G401 (cell line): ENCODE measurements around the gene LRAT. TPM values are rescaled to one million over a fixed set of nuclear protein-coding genes. Genes with fewer than 3 reads are reported as not detected.
A peak's percentile ranks its signal among the peaks of the same experiment; 100 is the strongest.

Source experiments
- DNase-seq: peaks from one replicate; pipeline ENCODE4 v3.0.0-alpha.2; 2015; ENCODE audit warnings: low spot score
- in situ Hi-C: cut with HindIII; loops from 2 replicates; pipeline ENCODE4 v1.10.0; 2016; ENCODE audit warnings: low sequenced_read_pairs, mixed read lengths
- total RNA-seq: library from RNA; depleted of rRNA; stranded (reverse); fragments of >200 nt; shearing (Covaris generic); gene quantifications from 2 replicates; pipeline ENCODE4 v1.2.3, GENCODE V29; 2014; rRNA removed

The LRAT gene
- total RNA-seq, 1 experiment from 2014 or later, result not detected

DNA sequence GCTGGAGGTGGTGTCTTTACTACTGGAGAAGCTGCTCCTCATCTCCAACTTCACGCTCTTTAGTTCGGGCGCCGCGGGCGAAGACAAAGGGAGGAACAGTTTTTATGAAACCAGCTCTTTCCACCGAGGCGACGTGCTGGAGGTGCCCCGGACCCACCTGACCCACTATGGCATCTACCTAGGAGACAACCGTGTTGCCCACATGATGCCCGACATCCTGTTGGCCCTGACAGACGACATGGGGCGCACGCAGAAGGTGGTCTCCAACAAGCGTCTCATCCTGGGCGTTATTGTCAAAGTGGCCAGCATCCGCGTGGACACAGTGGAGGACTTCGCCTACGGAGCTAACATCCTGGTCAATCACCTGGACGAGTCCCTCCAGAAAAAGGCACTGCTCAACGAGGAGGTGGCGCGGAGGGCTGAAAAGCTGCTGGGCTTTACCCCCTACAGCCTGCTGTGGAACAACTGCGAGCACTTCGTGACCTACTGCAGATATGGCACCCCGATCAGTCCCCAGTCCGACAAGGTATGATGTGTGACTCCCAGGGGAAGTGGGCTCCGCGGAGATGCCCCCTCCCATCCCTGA is 634 bp downstream of the LRAT start:
- in situ Hi-C loops, result no loop called here
- no peak for DNase-seq

- in situ Hi-C loops, result no loop called here
- DNase-seq, result no peak
Measured at GRCh38 chr4:154757713-154758112, 13.9 kb downstream of the LRAT start.

GRCh38 chr4:154760895-154761294 is 17.1 kb downstream of the LRAT start:
- DNase-seq, result no peak
- in situ Hi-C loops, result no loop called here

DNA sequence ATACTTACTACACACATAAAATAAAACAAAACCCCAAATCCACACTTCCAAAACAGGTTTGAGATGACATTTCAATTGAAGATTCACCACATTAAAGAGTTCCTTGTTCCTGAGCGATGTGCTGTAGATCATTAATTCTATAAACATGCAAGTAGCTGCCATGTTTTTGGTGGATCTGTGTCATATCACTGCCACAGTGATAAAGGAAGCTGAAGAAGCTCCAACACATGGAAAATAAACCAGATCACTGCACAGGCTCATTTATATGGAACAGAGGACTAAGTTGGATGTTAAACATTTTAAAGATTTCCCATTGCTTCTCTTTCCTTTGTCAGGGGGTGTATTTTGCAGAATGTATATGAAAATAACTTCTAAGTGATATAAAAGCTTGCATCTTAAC is 34.5 kb downstream of the LRAT start:
- in situ Hi-C loops, result no loop called here
- DNase-seq, result no peak

DNA sequence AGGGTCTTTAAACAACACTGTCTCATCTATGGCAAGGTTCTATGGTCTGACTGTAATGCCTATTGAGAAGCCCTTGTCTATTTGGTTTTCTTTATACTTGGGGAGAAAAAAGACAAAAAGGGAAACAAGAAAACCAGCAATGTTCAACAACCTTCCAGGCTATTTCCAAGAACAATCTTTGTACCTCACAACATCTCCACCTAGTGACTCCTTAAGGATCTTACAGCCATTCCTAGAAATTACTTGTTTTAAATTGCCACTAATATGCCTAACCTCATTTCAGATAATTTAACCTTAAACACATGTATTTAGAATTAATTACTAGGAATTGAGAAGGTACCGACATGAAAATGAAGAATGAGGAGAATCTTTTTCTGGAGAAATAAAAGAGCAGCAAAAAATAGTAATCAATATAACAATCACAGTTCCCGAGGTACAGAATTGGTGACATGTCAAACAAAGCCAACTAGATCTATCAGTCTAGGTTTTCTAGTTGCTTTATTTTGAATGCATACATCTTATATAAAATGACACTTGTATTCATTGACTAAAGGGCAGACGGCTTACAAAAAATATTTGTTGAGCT is 35.7 kb downstream of the LRAT start:
- in situ Hi-C loops, result no loop called here
- peak; percentile 14 for DNase-seq

DNA sequence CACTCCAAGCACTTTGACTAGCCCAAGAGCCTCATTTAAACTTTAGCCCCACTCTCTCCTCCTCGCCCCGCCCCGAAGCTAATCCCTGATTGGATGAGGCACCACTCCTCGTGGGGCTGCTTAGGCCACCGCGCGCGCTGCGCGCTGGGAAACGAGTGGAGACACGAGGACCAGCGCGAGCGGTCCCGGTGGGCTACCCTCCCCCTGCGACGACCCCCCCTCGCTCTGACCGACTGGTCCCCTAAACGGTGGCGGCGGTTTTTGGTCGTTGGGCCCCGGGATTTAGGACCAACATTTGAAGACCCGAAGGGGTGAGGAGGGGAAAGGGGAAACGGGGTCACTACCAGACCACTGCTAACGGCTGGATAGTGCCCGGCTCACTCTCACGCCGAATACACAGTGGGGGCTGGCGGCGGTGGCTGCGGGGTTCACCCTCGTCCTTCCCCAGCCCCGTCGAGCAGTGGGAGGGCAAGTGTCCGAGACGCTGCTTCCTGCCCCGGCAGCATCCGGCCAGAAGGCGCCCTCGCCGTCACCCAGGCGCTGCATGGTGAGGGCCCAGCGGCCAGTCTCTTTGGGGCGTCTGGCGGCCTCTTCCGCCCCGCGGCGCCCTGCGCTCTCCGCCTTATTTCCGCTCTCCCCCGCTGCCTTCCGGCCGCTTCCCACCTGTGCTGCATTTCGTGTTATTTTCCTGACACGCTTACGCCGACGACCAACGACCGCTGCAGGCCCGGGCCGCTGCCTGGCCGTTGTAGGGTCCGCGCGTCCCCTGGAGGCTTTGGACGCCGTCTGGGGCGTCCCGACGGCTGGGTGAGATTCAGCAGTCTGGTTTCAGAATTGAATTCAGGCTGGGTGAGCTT is 37.6 kb downstream of the LRAT start, which contains the start of gene RBM46:
TSS of gene RBM46 (plus strand) at position 147 of the 857 bp plus-strand sequence. CDS start 15,481 bp downstream, outside the sequence.
- in situ Hi-C loops, result no loop called here
- no peak for DNase-seq

- DNase-seq, result no peak
- in situ Hi-C loops, result no loop called here
Measured at GRCh38 chr4:154781983-154782293, 38.1 kb downstream of the LRAT start.

Other genes with a start within 250 kb of the LRAT start
- 47.5 and 121 TPM in 2 replicates for gene PLRG1, start 193.6 kb upstream of the LRAT start, total RNA-seq
- gene FGB, start 181.0 kb upstream of the LRAT start, total RNA-seq, result not detected in 2 replicates
- not detected in 2 replicates for gene FGA, start 153.3 kb upstream of the LRAT start, total RNA-seq
- not detected in 2 replicates for gene FGG, start 131.3 kb upstream of the LRAT start, total RNA-seq
- not detected in 2 replicates for gene RBM46, start 37.3 kb downstream of the LRAT start, total RNA-seq